ENCODE results near the gene OPHN1. TPM values are rescaled to one million over a fixed set of nuclear protein-coding genes. Genes with fewer than 3 reads are reported as not detected.

OPHN1 gene
- total RNA-seq, 1 experiment from 2014 or later: 3.3 TPM

- H3K9me3 ChIP-seq (ENCODE audit: low read depth, low read length, poor library complexity, severe bottlenecking): no peaks in the 10 kb centered on the region
- H3K4me3 ChIP-seq (ENCODE audit: low read depth, low read length, poor library complexity, severe bottlenecking): no peak overlapping the region
- no TSS peak for BruUV-seq (replicated peaks)
- TF ChIP-seq, protein P1, sequence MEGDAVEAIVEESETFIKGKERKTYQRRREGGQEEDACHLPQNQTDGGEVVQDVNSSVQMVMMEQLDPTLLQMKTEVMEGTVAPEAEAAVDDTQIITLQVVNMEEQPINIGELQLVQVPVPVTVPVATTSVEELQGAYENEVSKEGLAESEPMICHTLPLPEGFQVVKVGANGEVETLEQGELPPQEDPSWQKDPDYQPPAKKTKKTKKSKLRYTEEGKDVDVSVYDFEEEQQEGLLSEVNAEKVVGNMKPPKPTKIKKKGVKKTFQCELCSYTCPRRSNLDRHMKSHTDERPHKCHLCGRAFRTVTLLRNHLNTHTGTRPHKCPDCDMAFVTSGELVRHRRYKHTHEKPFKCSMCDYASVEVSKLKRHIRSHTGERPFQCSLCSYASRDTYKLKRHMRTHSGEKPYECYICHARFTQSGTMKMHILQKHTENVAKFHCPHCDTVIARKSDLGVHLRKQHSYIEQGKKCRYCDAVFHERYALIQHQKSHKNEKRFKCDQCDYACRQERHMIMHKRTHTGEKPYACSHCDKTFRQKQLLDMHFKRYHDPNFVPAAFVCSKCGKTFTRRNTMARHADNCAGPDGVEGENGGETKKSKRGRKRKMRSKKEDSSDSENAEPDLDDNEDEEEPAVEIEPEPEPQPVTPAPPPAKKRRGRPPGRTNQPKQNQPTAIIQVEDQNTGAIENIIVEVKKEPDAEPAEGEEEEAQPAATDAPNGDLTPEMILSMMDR (conservative IDR thresholded peaks at IDR 0.05; ENCODE audit: low read depth, low read length): no peak
- no peak for TF ChIP-seq EZH2 (IDR thresholded peaks at IDR 0.05; ENCODE audit: borderline replicate concordance, low read depth, low read length, poor library complexity, severe bottlenecking)
- H3K27ac ChIP-seq (ENCODE audit: low read depth, low read length, poor library complexity, severe bottlenecking): no peak overlapping the region
- ChIA-PET CTCF (no interaction called here), POLR2A (ENCODE audit: low non-redundant PET) (no interaction called here)
- no peak for DNase-seq (ENCODE audit: low spot score)
- no peaks in the 10 kb centered on the region for H3K36me3 ChIP-seq (ENCODE audit: insufficient read depth, low read length, poor library complexity, severe bottlenecking)
- intact Hi-C loops (cut with micrococcal nuclease; ENCODE audit: unreplicated experiment): no loop called here
- H3K27me3 ChIP-seq (replicated peaks; ENCODE audit: insufficient read depth, low read depth, low read length, poor library complexity): no peaks in the 10 kb centered on the region
- no peaks in the 10 kb centered on the region for H3K4me1 ChIP-seq (ENCODE audit: insufficient read depth, low read length, poor library complexity, severe bottlenecking)
Observed at GRCh38 chrX:68403038-68403437, 30.3 kb downstream of the OPHN1 start.

GRCh38 chrX:68402094-68402493 is 31.2 kb downstream of the OPHN1 start:
- Histone ChIP-seq H3K27ac (ENCODE audit: low read depth, low read length, poor library complexity, severe bottlenecking) (no peak overlapping the region), H3K36me3 (ENCODE audit: insufficient read depth, low read length, poor library complexity, severe bottlenecking) (no peaks in the 10 kb centered on the region), H3K27me3 (replicated peaks; ENCODE audit: insufficient read depth, low read depth, low read length, poor library complexity) (no peaks in the 10 kb centered on the region), H3K9me3 (ENCODE audit: low read depth, low read length, poor library complexity, severe bottlenecking) (no peaks in the 10 kb centered on the region), H3K4me1 (ENCODE audit: insufficient read depth, low read length, poor library complexity, severe bottlenecking) (no peaks in the 10 kb centered on the region), H3K4me3 (ENCODE audit: low read depth, low read length, poor library complexity, severe bottlenecking) (no peak overlapping the region)
- TF ChIP-seq, protein P1 (conservative IDR thresholded peaks at IDR 0.05; ENCODE audit: low read depth, low read length): no peak
- no peak for TF ChIP-seq EZH2 (IDR thresholded peaks at IDR 0.05; ENCODE audit: borderline replicate concordance, low read depth, low read length, poor library complexity, severe bottlenecking)
- ChIA-PET CTCF (no interaction called here), POLR2A (ENCODE audit: low non-redundant PET) (no interaction called here)
- no TSS peak for BruUV-seq (replicated peaks)
- intact Hi-C loops (cut with micrococcal nuclease; ENCODE audit: unreplicated experiment): no loop called here
- no peak for DNase-seq (ENCODE audit: low spot score)

- intact Hi-C loops (cut with micrococcal nuclease; ENCODE audit: unreplicated experiment): no loop called here
- H3K4me1 ChIP-seq (ENCODE audit: insufficient read depth, low read length, poor library complexity, severe bottlenecking): no peaks in the 10 kb centered on the region
- CTCF ChIA-PET: no interaction called here
- no peak overlapping the region for H3K27ac ChIP-seq (ENCODE audit: low read depth, low read length, poor library complexity, severe bottlenecking)
- no peaks in the 10 kb centered on the region for H3K9me3 ChIP-seq (ENCODE audit: low read depth, low read length, poor library complexity, severe bottlenecking)
- no TSS peak for BruUV-seq (replicated peaks)
- H3K27me3 ChIP-seq (replicated peaks; ENCODE audit: insufficient read depth, low read depth, low read length, poor library complexity): no peaks in the 10 kb centered on the region
- no peak for TF ChIP-seq EZH2 (IDR thresholded peaks at IDR 0.05; ENCODE audit: borderline replicate concordance, low read depth, low read length, poor library complexity, severe bottlenecking)
- TF ChIP-seq, protein P1 (conservative IDR thresholded peaks at IDR 0.05; ENCODE audit: low read depth, low read length): no peak
- DNase-seq (ENCODE audit: low spot score): no peak
- POLR2A ChIA-PET (ENCODE audit: low non-redundant PET): no interaction called here
- no peaks in the 10 kb centered on the region for H3K36me3 ChIP-seq (ENCODE audit: insufficient read depth, low read length, poor library complexity, severe bottlenecking)
- no peak overlapping the region for H3K4me3 ChIP-seq (ENCODE audit: low read depth, low read length, poor library complexity, severe bottlenecking)
Observed at GRCh38 chrX:68398291-68398690, 35.0 kb downstream of the OPHN1 start.

All from A673 (cell line).